GM21576 (cell line): ENCODE measurements around the gene ZFX.
A peak's percentile ranks its signal among the peaks of the same experiment; 100 is the strongest.
"Not testable (repeated sequence)": the region's sequence is repeated elsewhere in the genome, so short reads cannot be mapped to it uniquely, and the experiment has no call there.

Experiments
- ATAC-seq: cut with Tn5 transposase; IDR thresholded peaks from one replicate; pipeline ENCODE4 v1.9.1; 2021; ENCODE audit warnings: mild to moderate bottlenecking, moderate library complexity; ENCODE audit not compliant: unreplicated experiment

ZFX gene

DNA sequence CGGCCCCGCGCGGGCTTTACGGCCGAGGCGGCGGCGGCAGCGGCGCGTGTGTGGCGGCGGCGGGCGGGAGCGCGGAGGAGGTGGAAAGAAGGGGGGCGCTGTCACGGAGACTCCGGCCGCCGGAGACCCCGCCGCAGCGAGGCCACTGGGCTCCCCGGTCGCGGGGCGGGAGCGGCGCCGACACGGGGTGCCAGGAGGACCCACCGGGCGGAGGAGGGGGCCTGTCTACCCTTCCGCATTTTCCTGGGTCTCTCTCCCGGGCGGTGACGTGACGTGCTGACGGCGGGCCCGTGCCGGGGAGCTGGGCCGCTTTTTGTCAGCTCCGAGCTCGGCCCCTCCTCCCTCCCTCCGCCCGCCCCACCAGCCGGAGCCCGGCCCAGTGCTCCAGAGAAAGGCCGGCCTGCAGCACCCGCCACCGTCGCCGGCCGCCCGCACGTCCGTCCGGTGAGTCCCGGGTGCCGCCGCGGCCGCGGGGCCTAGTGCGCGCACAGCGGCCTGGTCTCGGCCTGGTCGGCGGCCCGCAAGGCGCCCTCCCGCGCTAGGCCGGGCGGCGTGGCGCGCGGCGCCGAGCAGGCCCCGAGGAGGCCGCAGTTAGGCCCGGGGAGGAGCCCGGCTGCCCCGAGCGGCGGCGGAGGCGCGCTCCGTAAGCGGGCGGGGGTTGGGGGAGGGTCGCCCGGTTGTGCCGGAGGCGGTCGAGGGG, at the start of gene ZFX:
TSS of gene ZFX (plus strand) at position 379 of the 700 bp plus-strand sequence. CDS start 23,014 bp downstream, outside the sequence.
- peak; percentile 34 for ATAC-seq

DNA sequence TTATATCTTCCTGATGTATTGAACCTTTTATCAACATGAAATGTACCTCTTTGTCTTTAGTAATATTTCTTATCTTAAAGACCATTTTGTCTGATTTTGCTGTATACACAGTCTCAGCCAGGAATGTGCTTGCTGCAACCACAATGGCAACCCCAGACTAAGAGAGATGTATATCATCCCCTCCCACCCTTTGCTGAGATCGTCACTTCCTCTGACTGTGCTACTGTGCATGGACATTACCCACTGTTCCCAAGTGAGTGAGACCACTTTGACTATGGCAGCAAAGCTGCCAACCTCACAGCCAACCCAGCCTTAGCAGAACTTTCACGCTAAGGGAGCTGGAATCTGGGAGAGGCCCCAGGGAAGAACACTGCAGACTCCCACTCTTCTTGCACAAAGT, 48.8 kb upstream of the ZFX start:
- no peak for ATAC-seq

DNA sequence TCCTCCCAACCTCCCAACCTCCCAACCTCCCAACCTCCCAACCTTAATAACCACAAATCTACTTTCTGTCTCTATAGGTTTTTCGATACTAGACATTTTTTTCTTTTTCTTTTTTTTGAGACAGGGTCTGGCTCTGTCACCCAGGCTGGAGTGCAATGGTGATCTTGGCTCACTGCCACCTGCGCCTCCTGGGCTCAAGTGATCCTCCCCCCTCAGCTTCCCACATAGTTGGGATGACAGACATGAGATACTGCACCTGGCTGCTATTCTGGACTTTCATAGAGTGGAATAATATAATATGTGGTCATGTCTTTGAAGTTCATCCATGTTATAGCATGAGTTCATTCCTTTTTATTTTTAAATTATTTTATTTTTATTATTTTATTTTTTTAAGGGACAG, 39.5 kb upstream of the ZFX start:
- no peak for ATAC-seq

- ATAC-seq, result no peak
These were observed 36.3 kb upstream of the ZFX start for GRCh38 chrX:24113181-24113580.

DNA sequence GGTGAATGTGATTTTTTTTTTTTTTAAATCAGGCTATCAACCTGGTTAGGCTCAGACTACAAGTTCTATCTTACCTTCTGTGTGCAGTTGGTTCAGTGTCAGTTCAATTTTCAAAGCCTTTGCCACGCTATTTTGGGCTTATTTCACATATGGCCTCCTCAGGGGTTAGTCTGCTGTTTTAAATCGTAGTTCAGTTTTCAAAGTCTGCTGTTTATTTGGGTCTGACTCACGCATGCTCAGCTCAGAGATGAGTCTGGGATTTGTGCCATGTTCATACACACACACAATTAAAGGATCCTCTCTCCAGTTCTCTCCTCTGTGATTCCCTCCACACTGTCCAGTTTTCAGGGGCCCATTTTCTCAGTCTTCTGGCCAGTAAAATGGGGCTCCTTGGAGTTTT, 32.3 kb upstream of the ZFX start:
- no peak for ATAC-seq

DNA sequence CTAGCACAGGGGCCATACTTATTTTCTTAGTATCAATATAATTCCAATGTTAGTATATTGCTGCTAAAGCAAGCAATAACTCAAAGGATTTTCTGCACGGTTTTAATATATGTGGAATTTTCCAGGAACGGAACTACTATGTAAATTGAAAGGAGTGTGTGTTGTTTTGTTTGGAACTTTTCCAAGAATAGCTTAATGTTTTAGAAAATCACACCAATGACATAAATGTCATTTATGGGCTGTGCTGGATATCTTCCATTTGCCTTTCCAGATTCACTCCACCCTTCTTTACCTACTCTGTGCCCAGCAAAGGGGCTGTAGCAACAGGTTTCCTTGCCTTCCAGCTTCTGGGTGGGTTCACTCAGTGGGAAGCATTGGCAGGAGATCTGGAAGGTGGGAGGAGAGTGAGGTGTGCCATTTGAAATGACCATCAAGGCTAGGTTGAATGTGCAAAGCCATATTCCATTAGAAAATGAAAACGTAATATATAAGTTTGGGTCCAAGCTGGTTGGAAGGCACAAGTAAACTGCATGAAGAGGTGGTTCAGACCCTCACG, 25.2 kb upstream of the ZFX start:
- no peak for ATAC-seq

GRCh38 chrX:24125028-24125612, 24.4 kb upstream of the ZFX start:
- ATAC-seq, result no peak

DNA sequence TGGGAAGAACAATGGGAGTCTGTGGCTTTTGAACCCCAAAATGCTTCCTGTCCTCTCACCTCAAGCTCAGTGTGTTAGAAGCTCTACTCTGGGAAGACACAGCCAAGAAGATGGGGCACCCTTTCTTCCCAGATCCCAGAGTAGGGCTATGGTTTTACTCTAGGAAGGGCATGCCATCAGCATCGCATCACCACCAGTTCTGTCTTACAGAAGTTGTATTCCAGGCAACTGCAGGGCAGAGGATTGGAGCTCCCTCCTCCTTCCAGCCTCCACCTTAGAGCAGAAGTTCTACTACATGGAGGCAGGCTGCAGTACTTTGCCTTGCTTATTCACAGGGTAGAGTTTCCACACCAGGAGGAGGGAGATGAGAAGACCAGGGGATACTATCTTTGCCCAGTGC, 18.1 kb upstream of the ZFX start:
- no peak for ATAC-seq

DNA sequence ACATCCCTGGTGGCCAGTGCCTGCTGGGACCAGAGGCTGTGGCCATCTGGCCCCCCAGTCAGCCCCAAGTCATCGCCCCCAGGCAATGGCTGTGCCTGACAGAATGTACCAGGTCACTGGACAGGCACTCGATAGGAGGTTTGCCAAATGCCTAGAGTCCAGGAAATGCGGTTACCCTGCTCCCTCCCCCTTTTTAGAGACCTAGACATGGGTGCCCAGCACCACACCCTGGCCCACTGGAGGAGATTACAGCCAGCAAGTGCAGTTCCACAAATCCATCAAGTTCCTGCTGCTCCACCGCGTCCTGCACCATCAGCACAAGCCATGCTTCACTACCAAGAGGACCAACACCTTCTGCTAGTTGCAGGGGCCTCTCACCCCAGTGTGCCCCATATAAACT, 16.2 kb upstream of the ZFX start:
- no peak for ATAC-seq

DNA sequence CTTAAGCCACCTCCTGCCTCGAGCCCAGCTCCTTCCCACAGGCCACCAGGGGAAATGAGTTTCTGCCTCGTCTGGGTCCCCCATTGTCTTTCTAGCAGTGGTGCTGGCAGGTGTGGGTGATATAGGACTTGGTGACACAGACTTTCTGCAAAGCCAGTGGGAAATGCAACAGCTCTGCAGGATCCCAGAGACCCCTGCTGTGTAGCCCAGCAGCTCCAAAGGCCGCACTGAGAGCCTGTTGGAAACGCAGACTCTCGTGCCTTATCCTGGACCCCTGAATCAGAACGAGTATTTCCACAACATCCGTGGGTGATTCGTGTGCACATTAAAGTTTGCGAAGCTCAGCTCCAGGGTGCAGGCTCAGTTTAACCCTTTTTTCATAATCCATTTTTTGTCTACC, 13.8 kb upstream of the ZFX start:
- ATAC-seq, result not testable (repeated sequence)

GRCh38 chrX:24137192-24137591, 12.3 kb upstream of the ZFX start:
- no peak for ATAC-seq

DNA sequence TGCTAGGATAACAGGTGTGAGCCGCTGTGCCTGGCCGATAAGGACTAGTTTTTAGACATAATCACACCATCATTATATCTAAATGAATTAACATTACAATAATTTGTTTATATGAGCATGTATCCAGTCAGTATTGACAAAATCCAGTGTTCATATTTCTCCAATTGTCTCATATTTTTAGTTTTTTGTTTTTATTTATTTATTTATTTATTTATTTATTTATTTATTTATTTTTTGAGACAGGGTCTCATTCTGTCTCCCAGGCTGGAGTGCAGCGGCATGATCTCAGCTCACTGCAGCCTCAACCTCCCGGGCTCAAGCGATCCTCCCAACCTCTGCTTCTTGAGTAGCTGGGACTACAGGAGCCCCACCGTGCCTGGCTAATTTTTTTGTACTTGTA, 5.5 kb upstream of the ZFX start:
- ATAC-seq, result not testable (repeated sequence)

GRCh38 chrX:24144528-24144927, 5.0 kb upstream of the ZFX start:
- ATAC-seq, result no peak

DNA sequence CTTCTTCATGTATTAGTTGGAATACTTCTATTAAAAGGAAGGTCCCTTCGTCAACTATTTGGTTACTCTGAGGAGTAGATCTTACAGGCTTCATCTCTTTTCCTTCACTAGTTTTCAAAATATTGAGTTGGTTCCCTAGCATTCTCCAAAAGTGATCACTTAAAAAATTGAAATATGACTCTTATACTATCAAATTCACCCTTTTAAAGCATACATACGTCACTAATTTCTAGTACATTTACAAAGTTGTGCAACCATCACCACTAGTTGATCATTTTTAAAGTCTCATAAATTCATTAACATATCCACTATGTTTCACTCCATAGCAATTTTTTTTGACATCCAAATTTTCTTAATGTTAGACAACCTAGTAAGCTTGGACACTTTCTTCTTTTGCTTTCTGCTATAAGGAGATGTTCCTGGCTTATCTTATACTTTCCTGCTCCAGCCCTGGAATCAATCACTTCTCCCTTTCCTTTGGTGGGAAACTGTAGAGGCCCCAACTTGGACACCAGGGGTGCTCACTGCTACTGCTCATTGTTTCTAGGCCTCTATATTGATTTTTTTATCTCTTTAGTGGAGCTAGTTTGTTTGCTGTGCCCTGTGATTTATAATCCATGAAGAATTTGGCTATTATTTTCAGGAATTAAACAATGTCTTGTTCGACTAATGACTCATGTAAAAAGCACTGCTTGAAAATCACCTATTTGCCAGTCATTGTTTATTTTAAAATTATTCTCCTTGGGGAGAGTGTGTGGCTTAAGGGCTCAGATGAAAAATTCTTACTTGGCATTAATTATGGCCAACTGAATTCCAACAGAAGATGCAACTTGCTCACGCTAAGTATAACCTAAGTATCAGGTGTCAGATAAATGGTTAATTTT, 4.0 kb upstream of the ZFX start:
- no peak for ATAC-seq

DNA sequence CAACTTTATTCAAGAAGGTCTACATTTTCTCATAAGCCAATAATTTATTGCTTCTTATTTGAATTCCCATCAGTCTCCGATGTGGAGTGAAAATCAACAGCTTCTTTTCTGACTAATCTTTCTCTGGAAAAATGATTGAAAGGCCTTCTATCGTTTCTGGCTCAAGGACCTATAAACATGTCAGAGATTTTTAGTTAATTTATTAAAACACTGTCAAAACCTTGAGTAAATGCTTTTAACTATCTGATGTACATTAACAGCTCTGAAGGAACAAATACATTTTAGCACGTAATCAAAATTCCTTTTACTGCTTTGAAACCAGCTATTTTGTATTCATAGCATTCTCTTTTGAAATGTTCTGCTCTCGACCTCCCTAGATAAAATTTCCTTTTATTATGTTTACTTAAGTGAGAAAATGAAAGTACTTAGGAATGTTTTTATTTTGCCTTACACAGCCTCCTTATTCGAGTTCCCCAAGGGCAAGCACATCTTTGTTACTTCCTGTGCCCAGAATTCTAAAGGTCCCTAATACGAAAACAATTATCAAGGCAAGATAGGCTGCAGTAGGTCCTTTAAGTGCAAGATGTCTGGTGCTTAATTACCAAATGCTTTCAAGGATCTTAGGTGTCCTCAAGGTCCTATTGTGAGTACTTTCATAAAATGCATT, 3.1 kb upstream of the ZFX start:
- ATAC-seq, result no peak

- ATAC-seq, result no peak
These were observed 2.4 kb upstream of the ZFX start for GRCh38 chrX:24147165-24147564.

DNA sequence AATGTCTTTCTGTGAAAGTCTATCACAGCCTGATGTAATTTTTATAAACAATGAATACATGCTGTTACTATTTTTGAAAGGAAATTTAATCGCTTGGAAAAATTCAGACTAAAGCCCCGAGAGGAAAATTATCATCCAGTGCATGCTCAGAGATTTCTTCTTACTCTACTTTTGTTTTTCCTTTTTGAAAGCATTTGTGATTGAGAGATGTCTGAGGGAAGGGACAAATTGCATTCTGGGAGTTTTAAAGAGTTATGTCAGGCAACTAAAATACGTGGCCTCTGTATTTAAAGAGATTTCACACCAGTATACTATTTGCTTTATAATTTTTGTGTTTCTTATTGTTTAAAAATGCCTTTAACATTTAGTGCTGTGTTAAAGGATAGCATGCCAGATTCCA, 1.4 kb upstream of the ZFX start:
- no peak for ATAC-seq

DNA sequence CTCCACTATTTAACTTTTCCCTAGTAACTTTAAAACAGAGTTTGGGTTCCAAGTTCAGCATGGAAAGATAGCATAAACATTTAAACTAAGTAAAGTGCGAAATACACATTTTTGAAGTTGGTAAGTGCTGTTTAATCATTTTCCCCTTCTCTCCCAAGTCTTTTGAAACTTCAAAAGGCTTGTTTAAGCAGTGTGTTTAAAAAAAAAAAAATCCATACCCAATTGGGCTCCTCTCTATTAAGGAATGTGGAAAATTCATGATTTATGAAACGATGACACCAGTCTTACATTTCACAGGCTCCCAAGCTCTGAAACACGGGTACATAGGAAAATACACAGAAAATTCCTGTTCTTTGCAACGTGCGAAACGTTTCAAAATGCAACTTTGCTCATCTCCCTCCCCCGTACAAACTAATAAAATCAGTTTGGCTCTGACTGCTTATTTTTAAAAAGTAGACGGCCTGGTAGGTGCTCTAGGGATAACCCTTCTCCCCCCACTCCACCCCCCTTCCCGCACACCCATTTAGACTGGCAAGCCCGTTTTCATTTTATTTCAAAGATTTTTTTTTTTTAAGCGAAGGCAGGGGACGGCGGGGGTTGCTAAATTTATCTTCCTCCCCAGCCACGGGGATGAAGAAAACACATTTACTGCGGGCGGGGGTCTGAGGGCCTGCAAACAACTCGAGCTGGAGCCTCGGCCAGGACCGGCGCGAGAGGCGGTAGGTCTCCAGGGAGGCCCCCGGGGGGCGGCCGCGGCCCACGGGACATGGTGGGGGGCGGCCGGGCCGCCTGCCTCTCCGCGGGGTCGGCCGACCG, 786 bp upstream of the ZFX start:
- no peak for ATAC-seq

DNA sequence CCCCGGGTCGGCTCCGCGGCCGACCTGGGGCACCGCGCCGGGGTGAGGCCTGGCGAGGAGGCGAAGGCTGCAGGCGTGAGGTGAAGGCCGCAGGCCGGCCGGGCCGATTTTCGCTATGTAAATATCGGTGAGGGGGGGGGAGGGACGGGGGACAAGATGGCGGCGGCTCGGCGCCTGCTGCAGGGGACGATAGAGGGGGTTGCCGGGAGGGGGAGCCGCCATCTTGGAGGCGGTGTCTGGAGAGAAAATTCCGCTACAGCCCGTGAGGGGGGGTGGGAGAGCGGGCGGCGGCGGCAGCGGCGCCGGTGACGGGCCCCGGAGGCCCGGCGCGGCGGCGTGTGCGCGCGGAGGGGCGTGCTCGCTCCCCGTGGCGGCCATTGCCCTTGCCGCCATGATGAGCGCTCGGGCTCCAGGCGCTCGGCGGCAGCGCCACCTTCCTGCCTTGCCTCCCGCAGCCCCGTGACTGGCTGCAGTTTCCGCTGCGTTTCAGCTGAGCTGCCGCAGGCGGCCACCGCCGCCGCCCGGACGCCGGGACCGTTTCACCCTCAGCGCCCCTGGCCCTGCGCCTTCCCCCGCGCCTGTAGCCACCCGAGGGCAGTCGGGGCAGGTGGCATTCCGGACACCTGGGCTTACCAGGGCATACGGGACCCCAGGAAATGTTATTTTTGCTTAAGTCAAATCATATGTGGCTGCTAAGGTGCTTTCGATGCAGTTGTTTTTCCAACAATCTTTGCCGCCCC, 692 bp downstream of the ZFX start:
- peak; percentile 66 for ATAC-seq

DNA sequence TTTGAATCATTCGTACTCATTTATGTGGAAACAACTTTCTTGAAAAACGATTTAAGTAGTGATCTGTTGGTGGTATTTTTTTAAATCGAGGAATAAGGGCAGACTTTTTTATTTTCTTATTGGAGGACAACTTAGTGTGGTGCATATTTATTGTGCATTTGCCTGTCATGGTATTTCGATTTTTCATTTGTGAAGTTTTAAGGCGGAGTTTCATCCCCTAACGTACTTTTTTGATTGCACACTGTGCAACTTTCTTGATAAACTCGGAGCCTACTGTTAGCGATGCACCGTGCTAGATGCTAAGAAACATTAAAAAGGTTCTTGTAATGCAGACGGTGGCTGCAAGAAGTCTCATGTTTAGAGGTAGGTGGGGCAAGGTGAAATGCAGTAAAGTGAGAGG, 1.4 kb downstream of the ZFX start:
- no peak for ATAC-seq
